SH-SY5Y (cell line): ENCODE results near the gene TRIO.

ENCODE experiments used
- GATA2 ChIP-seq: IDR thresholded peaks from 2 replicates; pipeline ENCODE4 v1.6.1; 2011; ENCODE audit warnings: mild to moderate bottlenecking, low read depth, low read length
- GATA3 ChIP-seq: IDR thresholded peaks from 2 replicates; pipeline ENCODE4 v1.6.1; 2011; ENCODE audit warnings: low read depth, mild to moderate bottlenecking, low read length, moderate library complexity

GRCh38 chr5:14380712-14381111, 237.6 kb downstream of the TRIO start:
- TF ChIP-seq GATA2 = no peak
- TF ChIP-seq GATA3 = no peak
